Suppressor macrophage treated with lipopolysaccharide for 1 hour (primary cell): ENCODE measurements around the gene XIRP2.
A peak's percentile ranks its signal among the peaks of the same experiment; 100 is the strongest.
"Not testable (repeated sequence)": the region's sequence is repeated elsewhere in the genome, so short reads cannot be mapped to it uniquely, and the experiment has no call there.

ENCODE experiments used
- DNase-seq, 3 donors: peaks; one replicate each; pipeline ENCODE4 v3.0.0-alpha.2; 2020 to 2022

Gene XIRP2

DNA sequence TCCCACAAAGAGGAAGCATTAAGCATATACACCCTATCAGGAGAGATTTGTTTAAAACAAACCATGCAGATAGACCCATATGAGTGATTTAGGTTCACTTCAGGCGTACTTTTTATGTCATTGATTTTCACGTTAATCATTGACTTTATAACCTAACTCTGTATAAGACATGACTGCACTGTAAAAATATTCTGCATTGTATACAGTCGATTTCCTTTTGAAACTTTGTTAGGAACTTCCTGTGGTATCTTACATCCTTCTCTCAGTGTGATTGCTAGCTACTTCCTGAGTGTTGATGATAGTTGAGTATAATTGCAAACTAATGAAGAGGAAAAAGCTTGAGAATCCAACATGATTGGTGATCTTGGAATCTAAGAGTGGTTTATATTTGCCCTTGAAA lies 69.4 kb downstream of the XIRP2 start:
- DNase-seq = no peak

DNA sequence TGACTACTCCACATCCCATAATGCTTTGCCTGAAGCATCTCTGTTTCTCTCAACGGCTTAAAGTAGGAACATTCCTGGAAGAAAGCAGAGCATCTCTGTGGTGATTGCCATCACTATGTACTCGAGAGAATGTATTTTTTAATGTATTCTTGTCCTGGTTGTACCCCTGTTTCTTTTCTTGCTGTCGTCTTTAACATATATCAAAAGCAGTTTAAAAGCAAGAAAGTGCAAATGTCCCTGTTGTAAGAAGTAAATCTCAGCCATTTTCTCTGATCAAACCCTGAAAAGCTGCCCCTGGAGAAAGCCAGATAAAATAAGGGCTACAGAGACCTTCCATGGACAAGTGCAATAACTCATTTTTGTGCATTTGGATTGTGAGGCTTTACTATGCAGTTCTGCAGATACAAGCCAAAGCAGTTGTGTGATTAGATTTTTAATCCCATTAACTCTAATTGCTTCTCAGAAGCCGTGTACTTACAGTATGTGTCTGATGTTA lies 70.8 kb downstream of the XIRP2 start:
- no peak for DNase-seq

DNA sequence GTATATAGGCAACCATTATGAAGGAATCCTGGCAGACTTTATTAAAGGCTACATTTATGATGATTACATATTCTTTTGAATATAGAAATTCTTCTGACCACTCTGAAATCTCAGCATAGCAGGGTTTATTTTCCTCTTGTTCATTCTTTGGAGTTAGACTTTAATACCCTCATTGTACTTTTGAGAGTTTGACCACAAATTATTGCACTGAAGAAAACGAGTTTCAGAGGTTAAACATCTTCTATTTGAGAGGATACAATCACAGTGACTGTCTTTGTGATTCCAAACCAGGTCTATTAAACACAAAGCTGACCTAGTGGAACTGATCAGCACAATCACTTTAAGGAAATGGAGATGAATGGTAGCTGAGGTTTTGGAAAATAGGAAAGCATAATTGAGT lies 71.3 kb downstream of the XIRP2 start:
- DNase-seq = no peak

- DNase-seq = no peak
Measured at GRCh38 chr2:166960702-166961270, 72.5 kb downstream of the XIRP2 start.

- DNase-seq = no peak
Measured at GRCh38 chr2:166961933-166962332, 73.7 kb downstream of the XIRP2 start.

- DNase-seq = no peak
Measured at GRCh38 chr2:166969486-166969885, 81.2 kb downstream of the XIRP2 start.

DNA sequence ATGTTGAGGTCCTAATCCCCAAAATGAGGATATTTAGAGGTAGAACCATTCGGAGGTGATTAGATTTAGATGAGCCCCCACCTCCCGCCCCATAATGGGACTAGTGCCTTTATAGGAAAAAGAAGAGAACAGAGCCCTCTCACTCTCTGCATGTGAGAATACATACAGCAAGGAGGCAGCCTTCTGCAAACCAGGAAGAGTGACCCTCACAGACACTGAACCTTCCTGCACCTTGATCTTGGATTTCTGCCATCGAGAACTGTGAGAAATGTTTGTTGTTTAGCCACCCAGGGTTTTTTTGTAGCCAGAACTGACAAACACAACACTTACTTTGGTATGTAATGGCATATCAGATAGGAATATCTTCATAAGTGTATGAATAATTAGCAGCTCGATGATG lies 83.7 kb downstream of the XIRP2 start:
- no peak for DNase-seq

DNA sequence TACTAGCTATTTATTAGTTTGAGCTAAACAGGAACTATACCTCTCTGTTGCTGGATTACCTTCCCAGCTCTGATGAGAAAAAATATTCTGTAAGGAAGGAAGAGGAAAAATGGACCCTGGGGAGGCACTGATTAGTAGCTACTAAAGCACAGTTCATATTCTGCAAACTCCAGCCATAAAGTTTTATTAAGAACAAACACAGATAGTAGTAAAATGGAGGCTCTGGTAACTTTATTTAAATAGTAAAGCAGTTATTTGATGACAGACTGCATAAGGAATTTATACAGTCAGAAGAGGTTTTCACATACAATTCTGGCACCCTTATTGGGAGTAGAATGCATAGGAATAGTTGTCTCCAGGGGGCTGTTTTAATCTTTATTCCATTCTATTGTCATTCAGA lies 84.1 kb downstream of the XIRP2 start:
- DNase-seq = no peak

DNA sequence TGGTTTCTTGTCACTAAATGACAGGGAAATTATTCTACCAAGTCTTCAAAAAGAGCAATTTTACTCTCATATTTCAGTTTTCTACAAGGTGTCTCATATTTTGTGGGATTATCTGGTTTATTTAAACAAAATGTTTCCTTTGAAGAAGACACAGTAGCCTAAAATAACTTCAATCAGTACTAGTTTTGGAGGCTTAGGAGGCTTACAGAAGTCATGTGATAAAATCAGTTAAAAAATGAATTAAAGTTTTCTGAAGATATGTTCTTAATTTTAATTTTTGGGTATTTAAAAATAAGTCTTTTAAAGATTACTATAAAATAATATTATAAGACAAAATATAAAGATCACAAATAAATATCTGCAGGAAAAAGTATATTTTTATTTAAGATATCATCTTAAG lies 95.9 kb downstream of the XIRP2 start:
- DNase-seq = no peak

GRCh38 chr2:166984797-166985196 lies 96.5 kb downstream of the XIRP2 start:
- DNase-seq = no peak

DNA sequence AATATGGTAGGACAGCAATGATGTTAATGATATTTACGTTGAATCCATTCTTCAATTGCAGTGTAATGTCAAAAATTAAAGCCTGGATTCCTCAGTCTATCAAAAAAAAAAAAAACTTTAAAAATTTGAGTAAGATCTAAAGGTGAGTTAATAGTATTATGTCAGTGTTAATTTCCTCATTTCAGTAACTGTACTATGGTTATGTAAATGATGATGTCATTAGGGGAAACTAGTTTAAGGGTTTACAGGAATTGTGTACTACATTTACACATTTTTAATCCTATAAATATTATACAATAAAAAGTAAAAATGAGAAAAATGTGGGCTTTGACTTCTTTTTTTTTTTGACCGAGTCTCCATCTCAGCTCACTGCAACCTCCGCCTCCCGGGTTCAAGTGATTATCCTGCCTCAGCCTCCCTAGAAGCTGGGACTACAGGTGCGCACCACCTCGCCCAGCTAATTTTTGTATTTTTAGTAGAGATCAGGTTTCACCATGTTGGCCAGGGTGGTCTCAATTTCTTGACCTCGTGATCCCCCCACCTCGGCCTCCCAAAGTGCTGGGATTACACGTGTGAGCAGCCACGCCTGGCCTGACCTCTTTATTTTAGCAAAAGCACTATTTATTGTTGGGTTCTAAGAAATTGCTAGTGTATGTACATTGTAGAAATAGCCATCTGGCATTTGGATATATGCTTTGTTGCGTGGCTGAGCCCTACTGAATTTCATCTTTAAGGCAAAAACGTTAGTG lies 106.5 kb downstream of the XIRP2 start:
- no peak for DNase-seq

GRCh38 chr2:166996465-166996864 lies 108.2 kb downstream of the XIRP2 start:
- no peak for DNase-seq

- DNase-seq = no peak
Measured at GRCh38 chr2:167001165-167001564, 112.9 kb downstream of the XIRP2 start.

GRCh38 chr2:167005096-167005495 lies 116.8 kb downstream of the XIRP2 start:
- DNase-seq = no peak

DNA sequence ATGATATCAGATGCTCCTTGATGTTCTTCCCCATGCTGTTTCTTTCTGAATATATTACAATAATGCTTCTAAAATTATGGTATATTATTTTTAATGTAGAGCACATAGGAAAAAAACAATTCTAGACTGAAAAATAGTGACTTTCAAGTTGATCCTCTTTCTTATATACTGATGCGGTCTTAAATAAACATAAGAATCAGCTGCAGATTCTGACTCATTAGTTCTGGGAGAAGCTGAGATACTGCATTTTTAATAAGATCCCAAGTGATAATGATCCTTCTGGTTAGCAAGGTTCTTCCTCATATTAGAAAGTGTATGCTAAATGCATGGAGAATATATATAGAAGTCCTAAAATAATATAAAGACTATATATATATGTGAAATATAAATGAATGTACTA lies 124.9 kb downstream of the XIRP2 start:
- DNase-seq = no peak

DNA sequence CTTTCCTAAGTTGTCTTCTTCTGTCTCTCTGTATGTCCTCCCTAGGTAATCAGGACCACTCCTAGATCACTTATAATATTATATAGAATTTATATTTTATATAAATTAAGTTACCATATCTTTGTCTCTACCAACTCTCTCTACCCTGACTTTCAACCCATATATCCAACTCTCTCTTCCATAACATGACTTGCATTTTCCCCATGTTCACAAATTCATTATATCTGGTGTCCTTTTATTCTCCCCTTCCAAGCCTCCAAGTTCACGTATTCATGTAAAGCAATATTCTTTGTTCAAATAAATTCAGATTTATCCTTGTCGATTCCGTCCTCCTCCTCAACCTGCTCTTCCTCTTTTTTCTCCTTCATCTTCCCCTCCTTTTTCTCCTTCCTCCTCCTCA lies 127.5 kb downstream of the XIRP2 start:
- no peak for DNase-seq

DNA sequence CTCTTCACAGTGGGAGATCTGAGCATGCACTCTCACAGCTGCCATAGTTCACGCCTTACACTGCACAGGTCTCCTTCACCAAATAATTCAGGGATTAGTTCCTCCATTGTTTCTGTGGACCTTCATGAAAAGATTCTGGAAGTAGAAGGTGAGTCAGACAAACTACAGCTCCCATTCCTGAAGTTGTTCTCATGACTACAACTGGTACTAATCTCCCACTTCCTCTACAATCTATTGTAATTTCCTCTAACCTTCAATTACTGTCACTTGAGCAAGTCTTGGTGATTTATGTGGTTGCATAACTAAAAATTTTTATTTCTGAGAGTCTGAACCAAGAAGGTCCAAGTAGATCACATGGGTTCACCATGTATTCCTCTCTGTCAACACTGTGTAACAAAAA lies 128.7 kb downstream of the XIRP2 start:
- DNase-seq = no peak

- DNase-seq = no peak
Measured at GRCh38 chr2:167018590-167018989, 130.3 kb downstream of the XIRP2 start.

DNA sequence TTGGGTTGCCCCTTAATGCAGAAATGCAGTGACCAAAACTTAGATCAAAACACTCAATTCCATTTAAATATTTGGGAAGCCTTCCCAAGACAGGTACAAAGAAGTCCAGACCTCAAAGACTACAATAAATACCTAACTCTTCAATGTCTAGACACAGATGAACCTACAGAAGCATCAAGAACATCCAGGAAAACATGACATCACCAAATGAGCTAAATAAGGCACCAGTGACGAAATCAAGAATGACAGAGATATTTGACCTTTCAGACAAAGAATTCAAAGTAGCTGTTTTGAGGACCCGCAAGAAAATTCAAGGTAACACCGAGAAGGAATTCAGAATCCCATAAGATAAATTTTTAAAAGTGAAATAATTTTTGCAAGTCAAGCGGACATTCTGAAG lies 140.2 kb downstream of the XIRP2 start:
- peak in 1 of 3 donors; percentile 0 for DNase-seq

DNA sequence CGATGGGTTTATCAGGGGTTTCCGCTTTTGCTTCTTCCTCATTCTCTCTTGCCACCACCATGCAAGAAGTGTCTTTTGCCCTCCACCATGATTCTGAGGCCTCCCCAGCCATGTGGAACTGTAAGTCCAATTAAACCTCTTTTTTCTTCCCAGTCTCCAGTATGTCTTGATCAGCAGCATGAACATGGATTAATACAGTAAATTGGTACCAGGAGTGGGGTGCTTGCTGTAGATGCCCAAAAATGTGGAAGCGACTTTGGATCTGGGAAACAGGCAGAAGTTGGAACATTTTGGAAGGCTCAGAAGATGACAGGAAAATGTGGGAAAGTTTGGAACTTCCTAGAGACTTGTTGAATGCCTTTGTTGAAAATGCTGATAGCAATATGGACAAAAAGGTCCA lies 146.7 kb downstream of the XIRP2 start:
- not testable (repeated sequence) for DNase-seq

GRCh38 chr2:167048829-167049228 lies 160.5 kb downstream of the XIRP2 start:
- DNase-seq = no peak

DNA sequence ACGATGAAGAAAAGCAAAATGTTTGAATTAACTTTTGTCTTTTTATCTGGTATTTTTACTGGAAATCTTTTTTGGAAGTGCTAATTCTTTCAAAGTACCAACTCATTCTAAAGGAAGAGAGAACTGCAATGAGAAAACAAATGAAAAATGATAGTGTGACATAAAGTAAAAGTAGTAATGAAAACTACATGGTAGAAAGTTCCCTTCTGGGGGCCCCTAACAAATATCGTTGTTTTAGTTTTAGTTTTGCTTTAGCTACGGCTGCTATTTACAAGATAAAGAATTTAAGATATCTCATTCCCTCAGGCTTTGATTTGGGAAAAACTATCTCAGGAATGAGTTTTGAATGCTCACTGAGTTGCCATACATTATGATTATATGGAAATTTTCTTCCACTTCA lies 161.4 kb downstream of the XIRP2 start:
- no peak for DNase-seq

GRCh38 chr2:167052825-167053224 lies 164.5 kb downstream of the XIRP2 start:
- no peak for DNase-seq

GRCh38 chr2:167054881-167055280 lies 166.6 kb downstream of the XIRP2 start:
- no peak for DNase-seq

GRCh38 chr2:167057446-167057845 lies 169.2 kb downstream of the XIRP2 start:
- DNase-seq = no peak
